Panc1 (cell line): ENCODE measurements around the gene LMAN2. TPM values are rescaled to one million over a fixed set of nuclear protein-coding genes. Genes with fewer than 3 reads are reported as not detected.

Source experiments
- ATAC-seq: fragments of 200-7000 bp; cut with Tn5 transposase; 2 replicates; pipeline ENCODE4 v1.9.1; 2020; ENCODE audit warnings: mild to moderate bottlenecking, moderate library complexity
- BruUV-seq: library from RNA; stranded (reverse); fragments of 400-500 nt; replicated peaks from 2 replicates; lab custom pipeline; 2021; lab: Mats Ljungman, UMichigan
- CTCF ChIA-PET: fragments of 300-600 bp; sonication (Branson Sonifier 250); formaldehyde crosslinking; loops from one replicate; lab custom pipeline; 2022; ENCODE audit warnings: antibody characterized with exemption; lab: Charles Lee
- POLR2A ChIA-PET: fragments of 300-600 bp; sonication (Branson Sonifier 250); formaldehyde crosslinking; loops from one replicate; lab custom pipeline; 2022; ENCODE audit warnings: antibody characterized with exemption; lab: Charles Lee
- DNase-seq: peaks from one replicate; pipeline ENCODE4 v3.0.0-alpha.2; 2010; ENCODE audit warnings: low read depth, low spot score
- H3K27ac ChIP-seq: 2 replicates; pipeline ENCODE4 v1.5.1; 2011; ENCODE audit warnings: mild to moderate bottlenecking, low read length, inconsistent platforms
- H3K27me3 ChIP-seq: fragments of 200-500 bp; sonication (Bioruptor generic); 2 replicates; pipeline ENCODE4 v1.6.0; 2014; ENCODE audit warnings: low read length, inconsistent platforms; ENCODE audit not compliant: control insufficient read depth, insufficient read depth
- H3K36me3 ChIP-seq: fragments of 200-500 bp; sonication (Bioruptor generic); 2 replicates; pipeline ENCODE4 v1.5.1; 2014; ENCODE audit warnings: inconsistent platforms, mild to moderate bottlenecking, low read length, moderate library complexity; ENCODE audit not compliant: control insufficient read depth, insufficient read depth
- H3K4me1 ChIP-seq: 2 replicates; pipeline ENCODE4 v1.5.1; 2011; ENCODE audit warnings: inconsistent platforms, mild to moderate bottlenecking, low read length, moderate library complexity; ENCODE audit not compliant: control insufficient read depth, insufficient read depth
- H3K4me3 ChIP-seq, 2 experiments: 2 replicates each; pipeline ENCODE4 v1.5.1; 2011 to 2012; ENCODE audit warnings: low read depth in 2 of 2, low read length in 2 of 2, mild to moderate bottlenecking in 2 of 2, inconsistent platforms in 1 of 2, moderate library complexity in 1 of 2
- H3K9me3 ChIP-seq: fragments of 200-500 bp; sonication (Bioruptor generic); 2 replicates; pipeline ENCODE4 v1.5.1; 2014; ENCODE audit warnings: low read depth, mild to moderate bottlenecking, inconsistent platforms, low read length, moderate library complexity; ENCODE audit not compliant: control insufficient read depth, insufficient read depth
- CTCF ChIP-seq: fragments of 450-650 bp; IDR thresholded peaks from 2 replicates; pipeline ENCODE4 v1.5.1; 2017; ENCODE audit warnings: mild to moderate bottlenecking
- POLR2AphosphoS5 ChIP-seq: IDR thresholded peaks from 2 replicates; pipeline ENCODE4 v1.6.1; 2012; ENCODE audit warnings: mild to moderate bottlenecking, low read depth, low read length, moderate library complexity
- REST ChIP-seq, 2 experiments: IDR thresholded peaks; 2 replicates each; pipeline ENCODE4 v1.6.1; 2011 to 2012; ENCODE audit warnings: low read depth in 2 of 2, control low read depth in 1 of 2, low read length in 1 of 2, mild to moderate bottlenecking in 1 of 2, moderate library complexity in 1 of 2; ENCODE audit not compliant: insufficient read depth in 1 of 2
- SIN3A ChIP-seq: IDR thresholded peaks from 2 replicates; pipeline ENCODE4 v1.6.1; 2012; ENCODE audit warnings: low read depth, mild to moderate bottlenecking, low read length, moderate library complexity, borderline replicate concordance; ENCODE audit not compliant: insufficient read depth
- TCF7L2 ChIP-seq: IDR thresholded peaks from 2 replicates; pipeline ENCODE4 v1.6.1; 2011; ENCODE audit warnings: mild to moderate bottlenecking, low read depth, low read length, inconsistent platforms
- in situ Hi-C: cut with HindIII; loops from 2 replicates; pipeline ENCODE4 v1.10.0; 2016; ENCODE audit warnings: low sequenced_read_pairs, low pct_unique_long_range_greater_than_20kb
- intact Hi-C: fragments of 100-400 bp; cut with micrococcal nuclease; formaldehyde crosslinking; loops from one replicate; pipeline ENCODE4 v1.10.0; 2022; ENCODE audit not compliant: unreplicated experiment
- total RNA-seq: library from RNA; stranded (reverse); gene quantifications from one replicate; pipeline ENCODE4 v1.2.1, GENCODE V29; 2021; ENCODE audit not compliant: unreplicated experiment

Gene LMAN2
- total RNA-seq, 1 experiment from 2014 or later = 140 TPM

- H3K36me3 ChIP-seq = peaks cover 10% of the 10 kb centered on the region
- CTCF ChIA-PET = interaction anchor here (1.4 kb wide), 1 partner anchor 15 kb away, joined by 4 read pairs; no protein-coding TSS in a partner anchor
Measured at GRCh38 chr5:177332896-177333260, 18.6 kb downstream of the LMAN2 start.

More at GRCh38 chr5:177332896-177333260, 18.6 kb downstream of the LMAN2 start:
- in situ Hi-C loops = no loop called here
- ATAC-seq (no peak), DNase-seq (no peak)
- TF ChIP-seq REST (IDR thresholded peaks at IDR 0.05; ENCODE audit: insufficient read depth in 1 of 2, low read depth in 2 of 2, low read length in 1 of 2) (no peak), SIN3A (no peak), POLR2AphosphoS5 (no peak), CTCF (no peak), TCF7L2 (no peak)
- POLR2A ChIA-PET = interaction anchor here (0.6 kb wide), 1 partner anchor 50 kb away, joined by 3 read pairs; no protein-coding TSS in a partner anchor
- Histone ChIP-seq H3K4me1 (no peaks in the 10 kb centered on the region), H3K9me3 (no peaks in the 10 kb centered on the region), H3K4me3 (no peak overlapping the region), H3K27me3 (no peaks in the 10 kb centered on the region), H3K27ac (no peak overlapping the region)
- intact Hi-C loops = no loop called here
- BruUV-seq = no TSS peak
